ENCODE measurements around the gene CBFA2T2. TPM values are rescaled to one million over a fixed set of nuclear protein-coding genes. Genes with fewer than 3 reads are reported as not detected.

The CBFA2T2 gene
- total and polyA plus RNA-seq, 10 of the 15 experiments (the other 5 are each of a cell fraction or from before 2014, with no cell fraction given) = 0.61 to 8.6 (median 5.5) TPM

GRCh38 chr20:33493076-33493766 lies 3.3 kb downstream of the CBFA2T2 start:
- RAD21 ChIA-PET (ENCODE audit: unreplicated experiment) = interaction anchor here (1.2 kb wide), 1 partner anchor 174 kb away, joined by 3 read pairs; the partner anchor contains the start of gene ACTL10
- H3K79me2 ChIP-seq (ENCODE audit: control insufficient read depth, insufficient read depth, low read length) = peaks cover 10% of the 10 kb centered on the region
- H3K4me1 ChIP-seq (ENCODE audit: control insufficient read depth, insufficient read depth, low read length) = no peaks in the 10 kb centered on the region; the same call in 1 of the 2 replicates
- CTCF ChIA-PET = no interaction called here
- H3K4me3 ChIP-seq = no peak overlapping the region
- SMC1A ChIA-PET (ENCODE audit: uncharacterized antibody, unreplicated experiment) = interaction anchor here (0.6 kb wide), 1 partner anchor 28 kb away, joined by 3 read pairs; no protein-coding TSS in a partner anchor
- FAIRE-seq (no peak), ATAC-seq (no peak), DNase-seq (ENCODE audit: low read depth, low spot score) (no peak)
- intact Hi-C loops (cut with micrococcal nuclease; ENCODE audit: unreplicated experiment) = no loop called here
- no peaks in the 10 kb centered on the region for H3K27me3 ChIP-seq (replicated peaks in 1 of 2; ENCODE audit: control insufficient read depth in 2 of 2, insufficient read depth in 2 of 2, low read length in 1 of 2)
- H3K36me3 ChIP-seq (ENCODE audit: control insufficient read depth in 2 of 2, insufficient read depth in 2 of 2, low read length in 1 of 2) = no peaks in the 10 kb centered on the region
- H3K4me2 ChIP-seq (ENCODE audit: control insufficient read depth, insufficient read depth) = no peak overlapping the region
- H3K9ac ChIP-seq (ENCODE audit: control insufficient read depth, insufficient read depth, low read length) = no peak overlapping the region
- POLR2A ChIA-PET = interaction anchor here (0.7 kb wide), 1 partner anchor 27 kb away, joined by 3 read pairs; no protein-coding TSS in a partner anchor
- no peak overlapping the region for H2AFZ ChIP-seq (ENCODE audit: control insufficient read depth, low read depth, low read length)
- H3K27ac ChIP-seq (ENCODE audit: control insufficient read depth, insufficient read depth) = no peak overlapping the region
- in situ Hi-C loops (cut with MboI) = no loop called here
- no peaks in the 10 kb centered on the region for H4K20me1 ChIP-seq (ENCODE audit: control insufficient read depth, insufficient read depth)
- H3K9me3 ChIP-seq (replicated peaks; ENCODE audit: control insufficient read depth, insufficient read depth, low read length) = no peaks in the 10 kb centered on the region
- no TSS peak for BruUV-seq (replicated peaks)
- WGBS (ENCODE audit: insufficient coverage, insufficient replicate concordance, low lambda C conversion rate, missing lambda C conversion rate) = 98% methylated on average over 14 of the region's 15 CpGs
- no peak for TF ChIP-seq ASH2L (IDR thresholded peaks at IDR 0.05; ENCODE audit: borderline replicate concordance, low read depth)
- no peak for TF ChIP-seq RELA (IDR thresholded peaks at IDR 0.05; ENCODE audit: borderline replicate concordance, partially characterized antibody)
- no peak for TF ChIP-seq SRF (IDR thresholded peaks at IDR 0.05; ENCODE audit: low read depth in 2 of 2, low read length in 2 of 2)
- TF ChIP-seq CEBPZ (IDR thresholded peaks at IDR 0.05; ENCODE audit: low read depth, low read length) = no peak
- TF ChIP-seq ZBTB40 (IDR thresholded peaks at IDR 0.05; ENCODE audit: borderline replicate concordance) = no peak
- no peak for TF ChIP-seq ETV6 (conservative IDR thresholded peaks at IDR 0.05 in 1 of 2, IDR thresholded peaks at IDR 0.05 in 1 of 2; ENCODE audit: borderline replicate concordance in 1 of 2, low read depth in 1 of 2)
- TF ChIP-seq ZSCAN29 (IDR thresholded peaks at IDR 0.05) = no peak
- TF ChIP-seq ZNF24 (IDR thresholded peaks at IDR 0.05) = no peak
- no peak for TF ChIP-seq RCOR1 (conservative IDR thresholded peaks at IDR 0.05; ENCODE audit: low read depth, low read length)
- no peak for TF ChIP-seq NFIC (IDR thresholded peaks at IDR 0.05; ENCODE audit: low read depth, low read length)
- TF ChIP-seq MEF2B (IDR thresholded peaks at IDR 0.05; ENCODE audit: partially characterized antibody, poor library complexity, severe bottlenecking) = no peak
- TF ChIP-seq IRF4 (IDR thresholded peaks at IDR 0.05; ENCODE audit: low read depth, low read length) = no peak
- TF ChIP-seq BCL11A (IDR thresholded peaks at IDR 0.05; ENCODE audit: low read depth, low read length) = no peak
- TF ChIP-seq CREM (IDR thresholded peaks at IDR 0.05; ENCODE audit: low read depth) = no peak
- TF ChIP-seq ZNF217 (IDR thresholded peaks at IDR 0.05) = no peak
- TF ChIP-seq ZNF384 (IDR thresholded peaks at IDR 0.05; ENCODE audit: borderline replicate concordance, low read depth, low read length) = no peak
- no peak for TF ChIP-seq MXI1 (IDR thresholded peaks at IDR 0.05; ENCODE audit: low read depth, low read length)
